Fibroblast of lung (primary cell): ENCODE results near the gene MGAT4C.

ENCODE experiments used
- EZH2 ChIP-seq: IDR thresholded peaks from 2 replicates; pipeline ENCODE4 v1.5.1; 2012; ENCODE audit warnings: low read length, control low read depth, mild to moderate bottlenecking; ENCODE audit errors: missing control alignments
- TF ChIP-seq, protein P1 (sequence below), 2 donors: IDR thresholded peaks in 1 of 2; conservative IDR thresholded peaks in 1 of 2; 1 replicate in 1 of 2; 2 replicates in 1 of 2; pipeline ENCODE4 v1.5.1; 2011 to 2012; ENCODE audit warnings: low read length in 2 of 2, control low read depth in 1 of 2, inconsistent platforms in 1 of 2, low read depth in 1 of 2, mild to moderate bottlenecking in 1 of 2

DNA sequence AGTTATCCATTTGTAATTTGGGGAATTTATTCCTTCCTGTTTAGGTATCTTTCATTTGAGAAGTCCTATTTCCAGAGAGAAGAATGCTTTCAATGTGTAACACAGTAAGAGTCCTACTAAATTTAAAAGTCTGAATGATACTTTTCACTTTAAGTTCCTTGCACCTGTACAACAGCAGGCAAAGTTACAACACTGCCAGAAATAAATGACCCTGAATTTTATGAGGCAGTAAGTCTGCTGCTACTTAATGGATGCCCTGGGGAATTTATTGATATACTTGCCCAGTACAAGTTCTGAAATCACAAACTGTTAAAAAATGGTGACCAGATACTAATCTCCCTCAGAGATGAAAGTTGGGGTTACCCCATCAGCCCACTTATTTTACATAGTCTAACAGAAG is 329.0 kb downstream of the MGAT4C start:
- no peak for TF ChIP-seq EZH2
- TF ChIP-seq, protein P1, sequence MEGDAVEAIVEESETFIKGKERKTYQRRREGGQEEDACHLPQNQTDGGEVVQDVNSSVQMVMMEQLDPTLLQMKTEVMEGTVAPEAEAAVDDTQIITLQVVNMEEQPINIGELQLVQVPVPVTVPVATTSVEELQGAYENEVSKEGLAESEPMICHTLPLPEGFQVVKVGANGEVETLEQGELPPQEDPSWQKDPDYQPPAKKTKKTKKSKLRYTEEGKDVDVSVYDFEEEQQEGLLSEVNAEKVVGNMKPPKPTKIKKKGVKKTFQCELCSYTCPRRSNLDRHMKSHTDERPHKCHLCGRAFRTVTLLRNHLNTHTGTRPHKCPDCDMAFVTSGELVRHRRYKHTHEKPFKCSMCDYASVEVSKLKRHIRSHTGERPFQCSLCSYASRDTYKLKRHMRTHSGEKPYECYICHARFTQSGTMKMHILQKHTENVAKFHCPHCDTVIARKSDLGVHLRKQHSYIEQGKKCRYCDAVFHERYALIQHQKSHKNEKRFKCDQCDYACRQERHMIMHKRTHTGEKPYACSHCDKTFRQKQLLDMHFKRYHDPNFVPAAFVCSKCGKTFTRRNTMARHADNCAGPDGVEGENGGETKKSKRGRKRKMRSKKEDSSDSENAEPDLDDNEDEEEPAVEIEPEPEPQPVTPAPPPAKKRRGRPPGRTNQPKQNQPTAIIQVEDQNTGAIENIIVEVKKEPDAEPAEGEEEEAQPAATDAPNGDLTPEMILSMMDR (conservative IDR thresholded peaks at IDR 0.05 in 1 of 2, IDR thresholded peaks at IDR 0.05 in 1 of 2; ENCODE audit: low read depth in 1 of 2, low read length in 2 of 2): no peak
